Measurements from ENCODE around the gene NME5.

The NME5 gene

GRCh38 chr5:138068742-138069600 lies 70.3 kb downstream of the NME5 start:
- TF ChIP-seq CTCF (IDR thresholded peaks at IDR 0.05; ENCODE audit: borderline replicate concordance, extremely low read depth, low read length, poor library complexity, severe bottlenecking): peak; percentile 91
- TF ChIP-seq EZH2 (IDR thresholded peaks at IDR 0.05; ENCODE audit: borderline replicate concordance, low read depth, low read length, severe bottlenecking): no peak
- H3K27me3 ChIP-seq (ENCODE audit: insufficient read depth, low read length, poor library complexity): no peaks in the 10 kb centered on the region
- no peaks in the 10 kb centered on the region for H3K36me3 ChIP-seq (ENCODE audit: insufficient read depth, low read length)
- ATAC-seq (ENCODE audit: insufficient read depth, low read depth) (peak; percentile 91), DNase-seq (peak; percentile 72)
- no peak overlapping the region for H3K9ac ChIP-seq (ENCODE audit: low read depth, low read length)
- H3K27ac ChIP-seq (ENCODE audit: low read length): no peak overlapping the region
- no peaks in the 10 kb centered on the region for H4K20me1 ChIP-seq (ENCODE audit: insufficient read depth, low read length)
- no peaks in the 10 kb centered on the region for H3K9me3 ChIP-seq (ENCODE audit: insufficient read depth, low read length, severe bottlenecking)
- no peak overlapping the region for H3K4me2 ChIP-seq (ENCODE audit: insufficient read depth, low read length)
- H3K79me2 ChIP-seq (ENCODE audit: insufficient read depth, low read length): no peaks in the 10 kb centered on the region
- no peak overlapping the region for H3K4me3 ChIP-seq (ENCODE audit: low read depth in 1 of 2, low read length in 2 of 2)
- peak overlapping the region; percentile 15; the same call in 1 of the 2 replicates for H2AFZ ChIP-seq (ENCODE audit: low read depth, low read length)
- no peaks in the 10 kb centered on the region for H3K4me1 ChIP-seq (ENCODE audit: insufficient read depth, low read length)

GRCh38 chr5:138067945-138068344 lies 71.3 kb downstream of the NME5 start:
- no peaks in the 10 kb centered on the region for H4K20me1 ChIP-seq (ENCODE audit: insufficient read depth, low read length)
- H3K4me3 ChIP-seq (ENCODE audit: low read depth in 1 of 2, low read length in 2 of 2): no peak overlapping the region
- no peaks in the 10 kb centered on the region for H3K36me3 ChIP-seq (ENCODE audit: insufficient read depth, low read length)
- no peaks in the 10 kb centered on the region for H3K27me3 ChIP-seq (ENCODE audit: insufficient read depth, low read length, poor library complexity)
- no peak overlapping the region for H3K4me2 ChIP-seq (ENCODE audit: insufficient read depth, low read length)
- DNase-seq (no peak), ATAC-seq (ENCODE audit: insufficient read depth, low read depth) (no peak)
- TF ChIP-seq CTCF (IDR thresholded peaks at IDR 0.05; ENCODE audit: borderline replicate concordance, extremely low read depth, low read length, poor library complexity, severe bottlenecking): no peak
- no peak for TF ChIP-seq EZH2 (IDR thresholded peaks at IDR 0.05; ENCODE audit: borderline replicate concordance, low read depth, low read length, severe bottlenecking)
- no peak overlapping the region for H3K27ac ChIP-seq (ENCODE audit: low read length)
- no peak overlapping the region for H2AFZ ChIP-seq (ENCODE audit: low read depth, low read length)
- H3K9ac ChIP-seq (ENCODE audit: low read depth, low read length): no peak overlapping the region
- no peaks in the 10 kb centered on the region for H3K4me1 ChIP-seq (ENCODE audit: insufficient read depth, low read length)
- no peaks in the 10 kb centered on the region for H3K79me2 ChIP-seq (ENCODE audit: insufficient read depth, low read length)
- no peaks in the 10 kb centered on the region for H3K9me3 ChIP-seq (ENCODE audit: insufficient read depth, low read length, severe bottlenecking)

Data from DND-41 (cell line).